ENCODE measurements around the gene BMP7. TPM values are rescaled to one million over a fixed set of nuclear protein-coding genes. Genes with fewer than 3 reads are reported as not detected.

The BMP7 gene
- total RNA-seq, 1 donor from 2014 or later, result not detected

DNA sequence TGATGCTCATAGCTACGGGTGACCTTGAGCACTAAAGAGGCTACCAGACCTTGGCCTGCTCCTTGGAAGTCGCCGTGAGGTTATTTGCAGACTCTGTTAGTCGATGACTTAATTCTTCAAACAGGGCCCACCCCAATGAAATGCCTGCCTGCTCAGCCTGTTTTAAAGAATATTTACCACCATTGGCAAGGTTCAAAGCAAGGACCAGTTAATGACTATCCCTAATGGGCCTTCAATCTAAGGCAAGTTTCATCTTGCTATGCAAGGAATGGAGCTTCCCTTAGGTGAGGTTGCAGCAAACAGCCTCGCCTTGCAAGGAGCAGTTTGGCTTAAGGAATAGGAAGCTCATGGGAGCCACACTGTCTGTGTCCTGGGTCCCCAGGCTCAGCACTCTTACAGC, 40.3 kb upstream of the BMP7 start:
- Mint-ChIP-seq H3K4me3 (no peak overlapping the region), H3K36me3 (ENCODE audit: low read depth) (no peaks in the 10 kb centered on the region), H3K27me3 (peaks cover 14% of the 10 kb centered on the region), H3K4me1 (no peaks in the 10 kb centered on the region), H3K27ac (no peak overlapping the region), H3K9me3 (no peaks in the 10 kb centered on the region)
- TF ChIP-seq, protein P1, sequence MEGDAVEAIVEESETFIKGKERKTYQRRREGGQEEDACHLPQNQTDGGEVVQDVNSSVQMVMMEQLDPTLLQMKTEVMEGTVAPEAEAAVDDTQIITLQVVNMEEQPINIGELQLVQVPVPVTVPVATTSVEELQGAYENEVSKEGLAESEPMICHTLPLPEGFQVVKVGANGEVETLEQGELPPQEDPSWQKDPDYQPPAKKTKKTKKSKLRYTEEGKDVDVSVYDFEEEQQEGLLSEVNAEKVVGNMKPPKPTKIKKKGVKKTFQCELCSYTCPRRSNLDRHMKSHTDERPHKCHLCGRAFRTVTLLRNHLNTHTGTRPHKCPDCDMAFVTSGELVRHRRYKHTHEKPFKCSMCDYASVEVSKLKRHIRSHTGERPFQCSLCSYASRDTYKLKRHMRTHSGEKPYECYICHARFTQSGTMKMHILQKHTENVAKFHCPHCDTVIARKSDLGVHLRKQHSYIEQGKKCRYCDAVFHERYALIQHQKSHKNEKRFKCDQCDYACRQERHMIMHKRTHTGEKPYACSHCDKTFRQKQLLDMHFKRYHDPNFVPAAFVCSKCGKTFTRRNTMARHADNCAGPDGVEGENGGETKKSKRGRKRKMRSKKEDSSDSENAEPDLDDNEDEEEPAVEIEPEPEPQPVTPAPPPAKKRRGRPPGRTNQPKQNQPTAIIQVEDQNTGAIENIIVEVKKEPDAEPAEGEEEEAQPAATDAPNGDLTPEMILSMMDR (IDR thresholded peaks at IDR 0.05), result no peak
- ATAC-seq (ENCODE audit: low read depth), result no peak
- ChIA-PET POLR2A (no interaction called here), CTCF (no interaction called here)
- intact Hi-C loops (cut with micrococcal nuclease), result no loop called here
- no peak for DNase-seq

- TF ChIP-seq, protein P1 (IDR thresholded peaks at IDR 0.05), result no peak
- intact Hi-C loops (cut with micrococcal nuclease), result no loop called here
- CTCF ChIA-PET, result no interaction called here
- DNase-seq, result no peak
- Mint-ChIP-seq H3K4me3 (no peak overlapping the region), H3K36me3 (ENCODE audit: low read depth) (no peaks in the 10 kb centered on the region), H3K4me1 (no peaks in the 10 kb centered on the region), H3K27ac (no peak overlapping the region), H3K27me3 (peaks cover 16% of the 10 kb centered on the region), H3K9me3 (no peaks in the 10 kb centered on the region)
- ATAC-seq (ENCODE audit: low read depth), result no peak
- POLR2A ChIA-PET, result no interaction called here
Measured at GRCh38 chr20:57301026-57301425, 34.6 kb upstream of the BMP7 start.

DNA sequence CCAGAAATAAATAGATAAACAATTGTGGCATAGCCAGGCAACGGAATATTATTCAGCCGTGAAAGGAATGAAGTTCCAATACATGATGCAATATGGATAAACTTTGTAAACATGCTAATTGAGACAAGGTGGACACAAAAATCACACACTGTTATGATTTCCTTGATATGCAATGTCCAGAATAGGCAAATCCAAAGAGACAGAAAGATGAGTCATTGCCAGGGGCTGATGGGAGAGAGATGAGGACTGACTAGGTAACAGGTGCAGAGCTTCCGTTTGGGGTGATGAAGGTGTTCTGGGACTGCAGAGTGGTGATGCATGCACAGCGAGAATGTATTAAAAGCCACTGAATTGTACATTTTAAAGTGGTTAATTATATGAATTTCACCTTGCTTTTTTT, 32.0 kb upstream of the BMP7 start:
- H3K4me1 Mint-ChIP-seq, result no peaks in the 10 kb centered on the region
- TF ChIP-seq, protein P1 (IDR thresholded peaks at IDR 0.05), result no peak
- intact Hi-C loops (cut with micrococcal nuclease), result no loop called here
- no peak overlapping the region for H3K27ac Mint-ChIP-seq
- no peak overlapping the region for H3K4me3 Mint-ChIP-seq
- DNase-seq, result no peak
- ChIA-PET POLR2A (no interaction called here), CTCF (no interaction called here)
- peaks cover 11% of the 10 kb centered on the region for H3K27me3 Mint-ChIP-seq
- no peak for ATAC-seq (ENCODE audit: low read depth)
- H3K36me3 Mint-ChIP-seq (ENCODE audit: low read depth), result no peaks in the 10 kb centered on the region
- H3K9me3 Mint-ChIP-seq, result no peaks in the 10 kb centered on the region

- Mint-ChIP-seq H3K4me3 (no peak overlapping the region), H3K4me1 (no peaks in the 10 kb centered on the region), H3K27me3 (peaks cover 21% of the 10 kb centered on the region), H3K36me3 (ENCODE audit: low read depth) (no peaks in the 10 kb centered on the region), H3K27ac (no peak overlapping the region), H3K9me3 (no peaks in the 10 kb centered on the region)
- no peak for DNase-seq
- no peak for ATAC-seq (ENCODE audit: low read depth)
- ChIA-PET POLR2A (no interaction called here), CTCF (no interaction called here)
- intact Hi-C loops (cut with micrococcal nuclease), result no loop called here
- TF ChIP-seq, protein P1 (IDR thresholded peaks at IDR 0.05), result no peak
Measured at GRCh38 chr20:57294550-57294949, 28.1 kb upstream of the BMP7 start.

- ChIA-PET POLR2A (no interaction called here), CTCF (no interaction called here)
- intact Hi-C loops (cut with micrococcal nuclease), result no loop called here
- Mint-ChIP-seq H3K4me1 (no peaks in the 10 kb centered on the region), H3K27ac (no peak overlapping the region), H3K27me3 (peaks cover 19% of the 10 kb centered on the region), H3K36me3 (ENCODE audit: low read depth) (no peaks in the 10 kb centered on the region), H3K4me3 (no peak overlapping the region), H3K9me3 (no peaks in the 10 kb centered on the region)
- ATAC-seq (ENCODE audit: low read depth) (no peak), DNase-seq (no peak)
- TF ChIP-seq, protein P1 (IDR thresholded peaks at IDR 0.05), result no peak
Measured at GRCh38 chr20:57293995-57294394, 27.6 kb upstream of the BMP7 start.
